Caco-2 (cell line): ENCODE results near the gene LUZP1. TPM values are rescaled to one million over a fixed set of nuclear protein-coding genes. Genes with fewer than 3 reads are reported as not detected.
A peak's percentile ranks its signal among the peaks of the same experiment; 100 is the strongest.
"Not testable (repeated sequence)": the region's sequence is repeated elsewhere in the genome, so short reads cannot be mapped to it uniquely, and the experiment has no call there.

Experiments
- BruUV-seq: library from RNA; stranded (reverse); fragments of 400-500 nt; replicated peaks from 2 replicates; lab custom pipeline; 2021; lab: Mats Ljungman, UMichigan
- CTCF ChIA-PET: fragments of 300-600 bp; sonication (Branson Sonifier 250); formaldehyde crosslinking; loops from one replicate; lab custom pipeline; 2022; ENCODE audit warnings: antibody characterized with exemption; lab: Charles Lee
- POLR2A ChIA-PET: fragments of 300-600 bp; sonication (Branson Sonifier 250); formaldehyde crosslinking; loops from one replicate; lab custom pipeline; 2022; ENCODE audit warnings: antibody characterized with exemption; lab: Charles Lee
- DNase-seq, 2 experiments: peaks; one replicate each; pipeline versions ENCODE4 v3.0.0 to v3.0.0-alpha.2; 2020 to 2022
- H3K27me3 ChIP-seq: replicated peaks from 2 replicates; pipeline ENCODE4 v1.6.0; 2011; ENCODE audit warnings: low read length; ENCODE audit not compliant: control insufficient read depth, insufficient read depth
- H3K36me3 ChIP-seq: 2 replicates; pipeline ENCODE4 v1.5.1; 2011; ENCODE audit warnings: low read length; ENCODE audit not compliant: control insufficient read depth, insufficient read depth
- H3K4me1 ChIP-seq: fragments of 250-450 bp; sonication (Bioruptor Pico); 2 replicates; pipeline ENCODE4 v1.5.1; 2020; ENCODE audit warnings: mild to moderate bottlenecking
- H3K4me3 ChIP-seq: 2 replicates; pipeline ENCODE4 v1.5.1; 2011; ENCODE audit warnings: low read depth, mild to moderate bottlenecking, control low read depth, low read length
- H3K9me3 ChIP-seq: fragments of 250-450 bp; sonication (Bioruptor Pico); 2 replicates; pipeline ENCODE4 v1.5.1; 2020; ENCODE audit warnings: mild to moderate bottlenecking, moderate library complexity
- H3K27ac Mint-ChIP-seq: one replicate; pipeline ENCODE4 v1.8.0; 2022; ENCODE audit warnings: mixed read lengths; ENCODE audit not compliant: unreplicated experiment
- H3K27me3 Mint-ChIP-seq: one replicate; pipeline ENCODE4 v1.8.0; 2022; ENCODE audit warnings: mixed read lengths; ENCODE audit not compliant: insufficient read depth, unreplicated experiment
- H3K36me3 Mint-ChIP-seq: one replicate; pipeline ENCODE4 v1.8.0; 2022; ENCODE audit warnings: mild to moderate bottlenecking, mixed read lengths; ENCODE audit not compliant: insufficient read depth, unreplicated experiment
- H3K4me1 Mint-ChIP-seq: one replicate; pipeline ENCODE4 v1.8.0; 2022; ENCODE audit warnings: low read depth, mixed read lengths; ENCODE audit not compliant: unreplicated experiment
- H3K4me3 Mint-ChIP-seq: one replicate; pipeline ENCODE4 v1.8.0; 2022; ENCODE audit warnings: mild to moderate bottlenecking, moderate library complexity, mixed read lengths; ENCODE audit not compliant: unreplicated experiment
- H3K9me3 Mint-ChIP-seq: one replicate; pipeline ENCODE4 v1.8.0; 2022; ENCODE audit warnings: mixed read lengths; ENCODE audit not compliant: unreplicated experiment
- CTCF ChIP-seq, 2 experiments: fragments of 200-600 bp in 1 of 2; IDR thresholded peaks; 1 replicate in 1 of 2; 2 replicates in 1 of 2; pipeline versions ENCODE4 v1.5.1 to v1.8.0; 2011 to 2022; ENCODE audit warnings: antibody characterized with exemption in 1 of 2, control low read depth in 1 of 2, inconsistent platforms in 1 of 2, low read depth in 1 of 2, low read length in 1 of 2, mild to moderate bottlenecking in 1 of 2, moderate library complexity in 1 of 2; ENCODE audit not compliant: insufficient read depth in 1 of 2, severe bottlenecking in 1 of 2, unreplicated experiment in 1 of 2
- intact Hi-C: fragments of 100-400 bp; cut with micrococcal nuclease; formaldehyde crosslinking; loops from one replicate; pipeline ENCODE4 v1.10.0; 2022; ENCODE audit not compliant: unreplicated experiment
- total RNA-seq: library from RNA; stranded (reverse); gene quantifications from 2 replicates; pipeline ENCODE4 v1.2.3, GENCODE V29; 2022

The LUZP1 gene
- total RNA-seq, 1 experiment from 2014 or later: 20.6 TPM

GRCh38 chr1:23191199-23191598 is 22.5 kb upstream of the LUZP1 start:
- H3K27me3 ChIP-seq: no peaks in the 10 kb centered on the region
- H3K27me3 Mint-ChIP-seq: no peaks in the 10 kb centered on the region
- peaks cover 7% of the 10 kb centered on the region for H3K4me1 Mint-ChIP-seq
- TF ChIP-seq CTCF (IDR thresholded peaks at IDR 0.05; ENCODE audit: insufficient read depth in 1 of 2, low read depth in 1 of 2, low read length in 1 of 2, severe bottlenecking in 1 of 2, unreplicated experiment in 1 of 2): no peak
- H3K4me3 ChIP-seq: no peak overlapping the region
- CTCF ChIA-PET: no interaction called here
- BruUV-seq: no TSS peak
- POLR2A ChIA-PET: no interaction called here
- no peaks in the 10 kb centered on the region for H3K4me1 ChIP-seq
- no peaks in the 10 kb centered on the region for H3K9me3 Mint-ChIP-seq
- H3K36me3 Mint-ChIP-seq: peaks cover 4% of the 10 kb centered on the region
- no peak for DNase-seq
- no peak overlapping the region for H3K4me3 Mint-ChIP-seq
- H3K9me3 ChIP-seq: no peaks in the 10 kb centered on the region
- H3K27ac Mint-ChIP-seq: no peak overlapping the region
- intact Hi-C loops: no loop called here
- no peaks in the 10 kb centered on the region for H3K36me3 ChIP-seq

- H3K36me3 ChIP-seq, BruUV-seq, H3K27ac Mint-ChIP-seq, H3K27me3 ChIP-seq, intact Hi-C loops, H3K27me3 Mint-ChIP-seq, H3K4me3 ChIP-seq, H3K9me3 Mint-ChIP-seq, H3K4me1 Mint-ChIP-seq, H3K9me3 ChIP-seq, CTCF ChIA-PET, H3K4me3 Mint-ChIP-seq, POLR2A ChIA-PET, H3K4me1 ChIP-seq, H3K36me3 Mint-ChIP-seq: not testable (repeated sequence)
- peak in 1 of 2 experiments; percentile 38 for DNase-seq
These were observed 20.3 kb upstream of the LUZP1 start for GRCh38 chr1:23188936-23189452.

GRCh38 chr1:23188434-23188884 is 19.8 kb upstream of the LUZP1 start:
- peaks cover 7% of the 10 kb centered on the region for H3K4me1 Mint-ChIP-seq
- no peak for DNase-seq

More at GRCh38 chr1:23188434-23188884, 19.8 kb upstream of the LUZP1 start:
- intact Hi-C loops: no loop called here
- ChIA-PET POLR2A (no interaction called here), CTCF (interaction anchor here (0.6 to 6.0 kb wide), 2 partner anchors 91 to 769 kb away, joined by 5 to 84 read pairs; no protein-coding TSS in a partner anchor)
- no peaks in the 10 kb centered on the region for H3K9me3 Mint-ChIP-seq
- TF ChIP-seq CTCF (IDR thresholded peaks at IDR 0.05; ENCODE audit: insufficient read depth in 1 of 2, low read depth in 1 of 2, low read length in 1 of 2, severe bottlenecking in 1 of 2, unreplicated experiment in 1 of 2): no peak
- no peaks in the 10 kb centered on the region for H3K36me3 ChIP-seq
- H3K36me3 Mint-ChIP-seq: no peaks in the 10 kb centered on the region
- no peaks in the 10 kb centered on the region for H3K27me3 ChIP-seq
- H3K4me3 Mint-ChIP-seq: no peak overlapping the region
- H3K27ac Mint-ChIP-seq: no peak overlapping the region
- H3K4me1 ChIP-seq: no peaks in the 10 kb centered on the region
- no peak overlapping the region for H3K4me3 ChIP-seq
- H3K27me3 Mint-ChIP-seq: no peaks in the 10 kb centered on the region
- no TSS peak for BruUV-seq
- H3K9me3 ChIP-seq: no peaks in the 10 kb centered on the region
